H1 (cell line): ENCODE measurements around the gene WDR77. TPM values are rescaled to one million over a fixed set of nuclear protein-coding genes. Genes with fewer than 3 reads are reported as not detected.

ENCODE experiments used
- CTCF ChIA-PET: fragments of 300-600 bp; sonication (Branson Sonifier 250); formaldehyde crosslinking; loops from one replicate; lab custom pipeline; 2021; ENCODE audit not compliant: partially characterized antibody; lab: Charles Lee
- POLR2A ChIA-PET: fragments of 300-600 bp; sonication (Branson Sonifier 250); formaldehyde crosslinking; loops from one replicate; lab custom pipeline; 2021; ENCODE audit warnings: inconsistent platforms; ENCODE audit not compliant: partially characterized antibody; lab: Charles Lee
- DNase-seq, 2 experiments: peaks; one replicate each; pipeline versions ENCODE4 v3.0.0 to v3.0.0-alpha.2; 2010 to 2022; ENCODE audit warnings: low spot score in 2 of 2, low read depth in 1 of 2, mixed read lengths in 1 of 2
- FAIRE-seq: peaks from 2 replicates; lab custom pipeline; 2011; peaks lifted over from hg19 to GRCh38; lab: Jason Lieb, UNC
- H2AFZ ChIP-seq: 2 replicates; pipeline ENCODE4 v1.8.1; 2012; ENCODE audit warnings: low read length, inconsistent platforms
- H2AK5ac ChIP-seq: 2 replicates; pipeline ENCODE4 v1.6.1; 2013; ENCODE audit warnings: low read depth, low read length
- H2BK120ac ChIP-seq: replicated peaks from 2 replicates; pipeline ENCODE3; 2013; ENCODE audit warnings: low read depth, low read length, inconsistent platforms
- H2BK12ac ChIP-seq: 2 replicates; pipeline ENCODE4 v1.6.1; 2013; ENCODE audit warnings: low read depth, low read length
- H2BK15ac ChIP-seq: 2 replicates; pipeline ENCODE4 v1.6.1; 2013; ENCODE audit warnings: low read length
- H2BK20ac ChIP-seq: 2 replicates; pipeline ENCODE4 v1.6.1; 2013; ENCODE audit warnings: low read length
- H2BK5ac ChIP-seq: 2 replicates; pipeline ENCODE4 v1.6.1; 2013; ENCODE audit warnings: low read depth, low read length
- H3K14ac ChIP-seq: 2 replicates; pipeline ENCODE4 v1.6.1; 2013; ENCODE audit warnings: inconsistent platforms; ENCODE audit not compliant: insufficient read length
- H3K18ac ChIP-seq: 2 replicates; pipeline ENCODE4 v1.6.1; 2013; ENCODE audit warnings: low read length; ENCODE audit errors: extremely low read depth
- H3K23ac ChIP-seq: 2 replicates; pipeline ENCODE4 v1.6.1; 2013; ENCODE audit warnings: inconsistent platforms; ENCODE audit not compliant: insufficient read length
- H3K23me2 ChIP-seq: 2 replicates; pipeline ENCODE4 v1.6.1; 2013; ENCODE audit warnings: low read depth, low read length
- H3K27ac ChIP-seq: 2 replicates; pipeline ENCODE4 v1.6.1; 2011; ENCODE audit warnings: low read depth, low read length, inconsistent platforms
- H3K27me3 ChIP-seq, 4 experiments: replicated peaks in 1 of 4; 1 replicate in 1 of 4; 2 replicates in 3 of 4; pipeline versions ENCODE4 v1.6.1 to v1.8.1; 2011 to 2013; ENCODE audit warnings: low read length in 3 of 4, mild to moderate bottlenecking in 3 of 4, inconsistent platforms in 2 of 4, mixed read lengths in 2 of 4, moderate library complexity in 1 of 4; ENCODE audit not compliant: control insufficient read depth in 3 of 4, insufficient read depth in 3 of 4; ENCODE audit errors: extremely low read depth in 1 of 4
- H3K36me3 ChIP-seq, 4 experiments: 2 replicates each; pipeline versions ENCODE4 v1.6.1 to v1.8.1; 2011 to 2013; ENCODE audit warnings: mild to moderate bottlenecking in 4 of 4, low read length in 3 of 4, moderate library complexity in 2 of 4, control low read depth in 1 of 4, inconsistent platforms in 1 of 4; ENCODE audit not compliant: insufficient read depth in 4 of 4, control insufficient read depth in 2 of 4
- H3K4ac ChIP-seq: replicated peaks from 2 replicates; pipeline ENCODE3; 2013; ENCODE audit warnings: low read length, low read depth, mixed read lengths, inconsistent platforms; ENCODE audit not compliant: insufficient read length
- H3K4me1 ChIP-seq, 4 experiments: replicated peaks in 1 of 4; 1 replicate in 1 of 4; 2 replicates in 3 of 4; pipeline versions ENCODE4 v1.6.1 to v1.8.1; 2011 to 2013; ENCODE audit warnings: low read length in 3 of 4, inconsistent platforms in 2 of 4, mixed read lengths in 1 of 4; ENCODE audit not compliant: insufficient read depth in 4 of 4, control insufficient read depth in 3 of 4
- H3K4me2 ChIP-seq, 2 experiments: 2 replicates each; pipeline versions ENCODE4 v1.6.1 to v1.8.1; 2011 to 2013; ENCODE audit warnings: low read depth in 2 of 2, low read length in 2 of 2, control low read depth in 1 of 2, inconsistent platforms in 1 of 2, mild to moderate bottlenecking in 1 of 2; ENCODE audit not compliant: insufficient read depth in 1 of 2
- H3K4me3 ChIP-seq, 4 experiments: fragments of 200-600, 300-600 bp in 1 of 4; sonication (generic), shearing (Covaris generic), sonication (Bioruptor Twin) in 1 of 4; 2 replicates each; pipeline versions ENCODE4 v1.5.1 to v1.8.1; 2011 to 2016; ENCODE audit warnings: low read length in 4 of 4, low read depth in 3 of 4, control low read depth in 2 of 4, inconsistent platforms in 2 of 4, mild to moderate bottlenecking in 2 of 4, mixed read lengths in 1 of 4, moderate library complexity in 1 of 4; ENCODE audit not compliant: insufficient read depth in 2 of 4; ENCODE audit errors: extremely low read depth in 1 of 4
- H3K56ac ChIP-seq: replicated peaks from 2 replicates; pipeline ENCODE3; 2013; ENCODE audit warnings: low read depth, mild to moderate bottlenecking, mixed read lengths, low read length, inconsistent platforms; ENCODE audit not compliant: insufficient read length
- H3K79me1 ChIP-seq: 2 replicates; pipeline ENCODE4 v1.6.1; 2013; ENCODE audit warnings: low read depth, low read length, control low read depth
- H3K79me2 ChIP-seq, 2 experiments: 2 replicates each; pipeline versions ENCODE4 v1.6.1 to v1.8.1; 2012 to 2013; ENCODE audit warnings: low read length in 2 of 2, mild to moderate bottlenecking in 2 of 2, inconsistent platforms in 1 of 2; ENCODE audit not compliant: insufficient read depth in 2 of 2, control insufficient read depth in 1 of 2
- H3K9ac ChIP-seq, 4 experiments: replicated peaks in 1 of 4; 1 replicate in 1 of 4; 2 replicates in 3 of 4; pipeline versions ENCODE4 v1.6.1 to v1.8.1; 2011 to 2013; ENCODE audit warnings: low read depth in 3 of 4, low read length in 3 of 4, control low read depth in 2 of 4, mild to moderate bottlenecking in 2 of 4, moderate library complexity in 2 of 4, inconsistent platforms in 1 of 4; ENCODE audit errors: extremely low read depth in 1 of 4
- H3K9me3 ChIP-seq, 2 experiments: 2 replicates each; pipeline versions ENCODE4 v1.6.1 to v1.8.1; 2012 to 2013; ENCODE audit warnings: mild to moderate bottlenecking in 2 of 2, moderate library complexity in 2 of 2, control low read depth in 1 of 2, inconsistent platforms in 1 of 2, low read depth in 1 of 2, low read length in 1 of 2, mixed read lengths in 1 of 2; ENCODE audit not compliant: insufficient read depth in 2 of 2
- H4K20me1 ChIP-seq, 2 experiments: replicated peaks in 1 of 2; 2 replicates each; pipeline versions ENCODE3 to v1.8.1; 2011 to 2013; ENCODE audit warnings: inconsistent platforms in 2 of 2, low read length in 2 of 2, mild to moderate bottlenecking in 1 of 2; ENCODE audit not compliant: insufficient read depth in 2 of 2, control insufficient read depth in 1 of 2
- H4K5ac ChIP-seq: 2 replicates; pipeline ENCODE4 v1.6.1; 2013; ENCODE audit warnings: low read length, low read depth, mixed read lengths, inconsistent platforms; ENCODE audit not compliant: insufficient read length
- H4K8ac ChIP-seq: 2 replicates; pipeline ENCODE4 v1.8.0; 2013; ENCODE audit warnings: mild to moderate bottlenecking, moderate library complexity, low read length, inconsistent platforms; ENCODE audit not compliant: insufficient read depth; ENCODE audit errors: extremely low read depth
- H4K91ac ChIP-seq: replicated peaks from 2 replicates; pipeline ENCODE3; 2013; ENCODE audit warnings: low read length, mixed read lengths, inconsistent platforms; ENCODE audit not compliant: insufficient read length
- BRCA1 ChIP-seq: IDR thresholded peaks from 2 replicates; pipeline ENCODE4 v1.6.1; 2012; ENCODE audit warnings: low read depth, low read length, improper control_type of control experiment
- CHD2 ChIP-seq: IDR thresholded peaks from 2 replicates; pipeline ENCODE4 v1.6.1; 2012; ENCODE audit warnings: low read length, improper control_type of control experiment
- CREB1 ChIP-seq: IDR thresholded peaks from 2 replicates; pipeline ENCODE4 v1.6.1; 2012; ENCODE audit warnings: inconsistent platforms
- HDAC6 ChIP-seq: IDR thresholded peaks from one replicate; pipeline ENCODE4 v1.7.1; 2012; ENCODE audit warnings: low read depth, mild to moderate bottlenecking, inconsistent platforms, low read length, moderate library complexity
- JUN ChIP-seq: IDR thresholded peaks from 2 replicates; pipeline ENCODE4 v1.6.1; 2011; ENCODE audit warnings: low read depth, mild to moderate bottlenecking, improper control_type of control experiment, low read length
- KDM5A ChIP-seq: fragments of 200-600 bp; IDR thresholded peaks from 2 replicates; pipeline ENCODE4 v1.7.1; 2012; ENCODE audit warnings: mild to moderate bottlenecking, low read length, inconsistent platforms, mixed read lengths
- POLR2A ChIP-seq, 2 experiments: IDR thresholded peaks; 1 replicate in 1 of 2; 2 replicates in 1 of 2; pipeline ENCODE4 v1.6.1; 2011; ENCODE audit warnings: low read depth in 2 of 2, low read length in 2 of 2, mild to moderate bottlenecking in 2 of 2; ENCODE audit errors: control extremely low read depth in 1 of 2
- RBBP5 ChIP-seq: IDR thresholded peaks from 2 replicates; pipeline ENCODE4 v1.7.1; 2012; ENCODE audit warnings: low read depth, mild to moderate bottlenecking, inconsistent platforms, low read length, moderate library complexity, borderline replicate concordance
- RFX5 ChIP-seq: IDR thresholded peaks from 2 replicates; pipeline ENCODE4 v1.6.1; 2011; ENCODE audit warnings: low read depth, low read length, improper control_type of control experiment, borderline replicate concordance
- SP2 ChIP-seq: IDR thresholded peaks from 2 replicates; pipeline ENCODE4 v1.6.1; 2012; ENCODE audit warnings: mild to moderate bottlenecking, low read length, inconsistent platforms
- TCF12 ChIP-seq: IDR thresholded peaks from 2 replicates; pipeline ENCODE4 v1.6.1; 2011; ENCODE audit warnings: low read depth, mild to moderate bottlenecking, low read length
- polyA plus RNA-seq, 7 experiments: library from polyadenylated mRNA; depleted of rRNA in 3 of 7; stranded (reverse) in 5 of 7; unstranded in 2 of 7; fragments of >200 nt in 5 of 7; fragments of 200-250 nt in 2 of 7; gene quantifications; 1 replicate in 5 of 7; 2 replicates in 1 of 7; 4 replicates in 1 of 7; pipeline versions ENCODE4 v1.2.1 to v1.2.3, GENCODE V29; 2011 to 2013; ENCODE audit warnings: missing spikeins in 2 of 7, mixed read lengths in 2 of 7
- total RNA-seq: library from RNA; stranded (reverse); fragmentation: NEBNext Ultra II Directional; extraction: Animal tissue kit (Norgen Biotek cat#: 25700); gene quantifications from 2 replicates; pipeline ENCODE4 v1.2.1, GENCODE V29; 2021

WDR77 gene
- total and polyA plus RNA-seq, 2 of the 8 experiments (the other 6 are each of a cell fraction or from before 2014, with no cell fraction given): 66.0 to 156 TPM

- Histone ChIP-seq H3K4me2 (no peak overlapping the region), H4K91ac (no peak overlapping the region)
- POLR2A ChIA-PET: no interaction called here
These were observed 19.7 kb upstream of the WDR77 start for GRCh38 chr1:111468717-111469100.

More at GRCh38 chr1:111468717-111469100, 19.7 kb upstream of the WDR77 start:
- no peak overlapping the region for H3K23ac ChIP-seq
- no peaks in the 10 kb centered on the region for H3K9me3 ChIP-seq
- H3K4me3 ChIP-seq: no peak overlapping the region
- no peak for FAIRE-seq
- no peak overlapping the region for H2BK12ac ChIP-seq
- no peaks in the 10 kb centered on the region for H3K4me1 ChIP-seq
- CTCF ChIA-PET: interaction anchor here (0.7 to 1.2 kb wide), 3 partner anchors 10 to 56 kb away, joined by 3 to 4 read pairs (median 3); no protein-coding TSS in a partner anchor
- no peak for TF ChIP-seq RBBP5
- no peak for TF ChIP-seq BRCA1
- no peak for TF ChIP-seq SP2
- TF ChIP-seq CREB1: no peak
- TF ChIP-seq RFX5: no peak
- TF ChIP-seq POLR2A (IDR thresholded peaks at IDR 0.05; ENCODE audit: control extremely low read depth in 1 of 2, low read depth in 2 of 2, low read length in 2 of 2): no peak
- TF ChIP-seq HDAC6: no peak
- TF ChIP-seq KDM5A: no peak
- no peak for TF ChIP-seq JUN
- no peak for TF ChIP-seq TCF12
- no peak for TF ChIP-seq CHD2
- H4K5ac ChIP-seq: no peak overlapping the region
- H3K27ac ChIP-seq: no peak overlapping the region
- H3K23me2 ChIP-seq: no peaks in the 10 kb centered on the region
- no peak overlapping the region for H3K56ac ChIP-seq
- H2AFZ ChIP-seq: no peak overlapping the region
- H3K4ac ChIP-seq: no peak overlapping the region
- no peaks in the 10 kb centered on the region for H3K79me2 ChIP-seq
- no peak overlapping the region for H4K8ac ChIP-seq
- H3K14ac ChIP-seq: no peak overlapping the region
- no peaks in the 10 kb centered on the region for H3K27me3 ChIP-seq
- no peak overlapping the region for H3K18ac ChIP-seq
- H3K36me3 ChIP-seq: peaks cover 0 to 3% (median 0%) of the 10 kb centered on the region in 4 experiments; a peak in 3 of 8 replicates
- H2BK5ac ChIP-seq: no peak overlapping the region
- no peak overlapping the region for H2BK15ac ChIP-seq
- H4K20me1 ChIP-seq: no peaks in the 10 kb centered on the region
- H2BK20ac ChIP-seq: no peak overlapping the region
- no peak overlapping the region for H2BK120ac ChIP-seq
- H2AK5ac ChIP-seq: no peak overlapping the region
- no peaks in the 10 kb centered on the region for H3K79me1 ChIP-seq
- no peak overlapping the region for H3K9ac ChIP-seq
- DNase-seq: no peak
